H9 (cell line): ENCODE results near the gene SRGAP1. TPM values are rescaled to one million over a fixed set of nuclear protein-coding genes. Genes with fewer than 3 reads are reported as not detected.
A peak's percentile ranks its signal among the peaks of the same experiment; 100 is the strongest.

Experiments
- DNase-seq: peaks from one replicate; pipeline ENCODE4 v3.0.0-alpha.2; 2017
- H2AFZ ChIP-seq: one replicate; pipeline ENCODE4 v1.6.1; 2013; ENCODE audit warnings: mild to moderate bottlenecking, low read length, control low read depth, moderate library complexity
- H2AK5ac ChIP-seq: 2 replicates; pipeline ENCODE4 v1.6.1; 2013; ENCODE audit warnings: low read length, control low read depth, mixed read lengths; ENCODE audit not compliant: insufficient read length
- H2BK120ac ChIP-seq: one replicate; pipeline ENCODE4 v1.6.1; 2013; ENCODE audit warnings: low read depth, mild to moderate bottlenecking, low read length, control low read depth, inconsistent platforms; ENCODE audit not compliant: poor library complexity, severe bottlenecking
- H2BK12ac ChIP-seq: 2 replicates; pipeline ENCODE4 v1.6.1; 2013; ENCODE audit warnings: low read length, control low read depth, mixed read lengths, low read depth; ENCODE audit not compliant: insufficient read length
- H2BK15ac ChIP-seq: 2 replicates; pipeline ENCODE4 v1.6.1; 2013; ENCODE audit warnings: low read depth, low read length, control low read depth
- H2BK20ac ChIP-seq: one replicate; pipeline ENCODE4 v1.6.1; 2013; ENCODE audit warnings: low read depth, mild to moderate bottlenecking, low read length, control low read depth, inconsistent platforms; ENCODE audit not compliant: poor library complexity, severe bottlenecking
- H2BK5ac ChIP-seq: 2 replicates; pipeline ENCODE4 v1.6.1; 2013; ENCODE audit warnings: low read length, control low read depth, mixed read lengths; ENCODE audit not compliant: insufficient read length
- H3K14ac ChIP-seq: 2 replicates; pipeline ENCODE4 v1.6.1; 2013; ENCODE audit warnings: low read length, control low read depth; ENCODE audit not compliant: insufficient read depth
- H3K18ac ChIP-seq: 2 replicates; pipeline ENCODE4 v1.6.1; 2013; ENCODE audit warnings: low read depth, mild to moderate bottlenecking, mixed read lengths, low read length, control low read depth; ENCODE audit not compliant: insufficient read length
- H3K23ac ChIP-seq: 2 replicates; pipeline ENCODE4 v1.6.1; 2013; ENCODE audit warnings: low read length, control low read depth, mixed read lengths, low read depth; ENCODE audit not compliant: insufficient read length
- H3K23me2 ChIP-seq: 2 replicates; pipeline ENCODE4 v1.6.1; 2013; ENCODE audit warnings: low read depth, mild to moderate bottlenecking, mixed read lengths, low read length, control low read depth; ENCODE audit not compliant: insufficient read length, poor library complexity, severe bottlenecking
- H3K27ac ChIP-seq: 2 replicates; pipeline ENCODE4 v1.5.1; 2013; ENCODE audit warnings: low read length, control low read depth, mixed read lengths, low read depth; ENCODE audit not compliant: insufficient read length
- H3K27me3 ChIP-seq: 2 replicates; pipeline ENCODE4 v1.6.1; 2013; ENCODE audit warnings: low read length, control low read depth, inconsistent platforms; ENCODE audit not compliant: insufficient read depth
- H3K4ac ChIP-seq: 2 replicates; pipeline ENCODE4 v1.6.1; 2013; ENCODE audit warnings: low read depth, mild to moderate bottlenecking, control low read depth, inconsistent platforms, low read length, moderate library complexity
- H3K4me1 ChIP-seq: 2 replicates; pipeline ENCODE4 v1.6.1; 2013; ENCODE audit warnings: low read length, control low read depth, inconsistent platforms; ENCODE audit not compliant: insufficient read depth
- H3K4me2 ChIP-seq: 2 replicates; pipeline ENCODE4 v1.6.1; 2013; ENCODE audit warnings: low read length, control low read depth, mixed read lengths; ENCODE audit not compliant: insufficient read length, insufficient read depth
- H3K56ac ChIP-seq: 2 replicates; pipeline ENCODE4 v1.6.1; 2013; ENCODE audit warnings: low read depth, mild to moderate bottlenecking, mixed read lengths, low read length, control low read depth; ENCODE audit not compliant: insufficient read length
- H3K79me1 ChIP-seq: 2 replicates; pipeline ENCODE4 v1.6.1; 2013; ENCODE audit warnings: low read depth, mild to moderate bottlenecking, moderate library complexity, low read length, control low read depth, inconsistent platforms; ENCODE audit not compliant: insufficient read depth, poor library complexity, severe bottlenecking
- H3K79me2 ChIP-seq: 2 replicates; pipeline ENCODE4 v1.6.1; 2013; ENCODE audit warnings: low read length, control low read depth, inconsistent platforms; ENCODE audit not compliant: insufficient read depth
- H3K9ac ChIP-seq: 2 replicates; pipeline ENCODE4 v1.6.1; 2013; ENCODE audit warnings: low read length, control low read depth, mixed read lengths; ENCODE audit not compliant: insufficient read length; ENCODE audit errors: extremely low read depth
- H3K9me3 ChIP-seq: one replicate; pipeline ENCODE4 v1.6.1; 2013; ENCODE audit warnings: low read depth, low read length, inconsistent platforms; ENCODE audit not compliant: control insufficient read depth
- H3T11ph ChIP-seq: one replicate; pipeline ENCODE4 v1.6.1; 2013; ENCODE audit warnings: mild to moderate bottlenecking, low read length, control low read depth, inconsistent platforms
- H4K20me1 ChIP-seq: one replicate; pipeline ENCODE4 v1.6.1; 2013; ENCODE audit not compliant: control insufficient read depth, insufficient read length, insufficient read depth
- H4K5ac ChIP-seq: 2 replicates; pipeline ENCODE4 v1.6.1; 2013; ENCODE audit warnings: low read depth, mild to moderate bottlenecking, mixed read lengths, low read length, control low read depth; ENCODE audit not compliant: insufficient read length
- H4K8ac ChIP-seq: replicated peaks from 2 replicates; pipeline ENCODE4 v1.6.1; 2013; ENCODE audit warnings: low read length, control low read depth, mixed read lengths, low read depth; ENCODE audit not compliant: insufficient read length
- H4K91ac ChIP-seq: 2 replicates; pipeline ENCODE4 v1.6.1; 2013; ENCODE audit warnings: low read depth, mild to moderate bottlenecking, moderate library complexity, mixed read lengths, low read length, control low read depth; ENCODE audit not compliant: insufficient read length
- H3K27ac Mint-ChIP-seq, 3 experiments: 2 replicates in 2 of 3; 3 replicates in 1 of 3; pipeline ENCODE4 v1.8.0; 2020 to 2021; ENCODE audit warnings: mixed read lengths in 3 of 3, mild to moderate bottlenecking in 1 of 3, moderate library complexity in 1 of 3
- H3K27me3 Mint-ChIP-seq: 2 replicates; pipeline ENCODE4 v1.8.0; 2021; ENCODE audit warnings: low read depth, mild to moderate bottlenecking, moderate library complexity, mixed read lengths
- H3K36me3 Mint-ChIP-seq, 3 experiments: 2 replicates in 2 of 3; 3 replicates in 1 of 3; pipeline ENCODE4 v1.8.0; 2020 to 2021; ENCODE audit warnings: low read depth in 3 of 3, mixed read lengths in 3 of 3; ENCODE audit not compliant: insufficient read depth in 1 of 3
- H3K4me1 Mint-ChIP-seq, 2 experiments: 2 replicates each; pipeline ENCODE4 v1.8.0; 2020; ENCODE audit warnings: mixed read lengths in 2 of 2
- H3K4me3 Mint-ChIP-seq, 2 experiments: 2 replicates in 1 of 2; 3 replicates in 1 of 2; pipeline ENCODE4 v1.8.0; 2020 to 2021; ENCODE audit warnings: mild to moderate bottlenecking in 2 of 2, mixed read lengths in 2 of 2, moderate library complexity in 1 of 2
- H3K9me3 Mint-ChIP-seq, 2 experiments: 2 replicates in 1 of 2; 3 replicates in 1 of 2; pipeline ENCODE4 v1.8.0; 2020; ENCODE audit warnings: mild to moderate bottlenecking in 2 of 2, mixed read lengths in 2 of 2, moderate library complexity in 1 of 2
- WGBS: extraction: QIAGEN DNeasy Blood & Tissue Kit; methylation state at CpG from one replicate; pipeline ENCODE4 v1.1.7; 2013; ENCODE audit warnings: missing lambda C conversion rate, low lambda C conversion rate, mixed read lengths; ENCODE audit not compliant: insufficient read length; ENCODE audit errors: extremely low coverage; 5-methylcytosine and 5-hydroxymethylcytosine counted together
- total RNA-seq: library from RNA; stranded (reverse); gene quantifications from 2 replicates; pipeline ENCODE4 v1.2.1, GENCODE V29; 2021
- TF ChIP-seq, protein P1 (sequence below): fragments of 200-600 bp; sonication (generic); conservative IDR thresholded peaks from 3 replicates; pipeline ENCODE4 v1.8.0; 2021; ENCODE audit warnings: antibody characterized with exemption, mild to moderate bottlenecking

The SRGAP1 gene
- total RNA-seq, 1 experiment from 2014 or later, result 4.8 TPM

DNA sequence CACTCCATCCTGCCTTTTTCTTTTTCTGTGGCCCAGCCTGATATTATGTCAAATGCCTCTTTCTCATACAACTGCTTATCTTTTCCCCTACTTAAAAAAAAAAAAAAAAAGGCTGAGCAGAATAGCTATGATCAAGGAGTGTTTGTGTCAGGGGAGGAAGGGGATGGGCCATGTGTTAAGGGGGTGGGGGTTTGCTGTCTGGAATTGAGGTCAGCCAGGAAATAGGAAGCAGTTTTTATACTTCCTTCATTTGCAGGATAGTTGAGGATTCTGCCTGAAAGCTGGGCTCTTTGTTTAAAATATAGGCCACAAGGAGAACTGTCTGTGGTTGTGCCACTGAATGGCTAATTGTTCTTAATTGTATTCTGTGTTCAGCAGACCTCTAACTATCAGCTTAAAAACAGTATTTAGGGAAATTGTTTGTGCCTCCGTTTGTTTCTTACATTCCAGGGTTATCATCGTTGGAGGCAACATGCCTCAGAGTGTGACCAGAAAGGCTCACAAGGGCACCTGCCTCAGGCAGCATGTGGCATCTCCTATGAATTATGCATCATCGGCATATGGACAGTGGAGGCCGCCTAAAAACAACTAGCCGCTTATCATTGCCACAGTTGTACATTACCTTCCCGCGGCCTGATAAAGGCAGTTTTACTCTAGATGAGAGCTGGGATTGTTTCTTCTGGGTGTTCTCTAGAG, 96.0 kb downstream of the SRGAP1 start:
- Histone ChIP-seq H3T11ph (no peak overlapping the region), H2BK120ac (no peak overlapping the region), H3K4me2 (no peak overlapping the region), H2BK20ac (no peak overlapping the region), H4K91ac (no peak overlapping the region), H2BK15ac (no peak overlapping the region), H2AFZ (no peak overlapping the region), H4K5ac (no peak overlapping the region), H3K56ac (no peak overlapping the region), H3K9ac (no peak overlapping the region), H3K18ac (no peak overlapping the region), H3K27ac (no peak overlapping the region), H2BK5ac (no peak overlapping the region), H3K4me1 (peaks cover 11% of the 10 kb centered on the region), H3K23me2 (no peaks in the 10 kb centered on the region), H3K14ac (no peak overlapping the region), H3K4ac (no peak overlapping the region), H2AK5ac (no peak overlapping the region), H4K8ac (no peak overlapping the region), H2BK12ac (no peak overlapping the region), H3K79me1 (no peaks in the 10 kb centered on the region), H4K20me1 (no peaks in the 10 kb centered on the region), H3K9me3 (no peaks in the 10 kb centered on the region), H3K27me3 (no peaks in the 10 kb centered on the region), H3K79me2 (no peaks in the 10 kb centered on the region), H3K23ac (no peak overlapping the region)
- WGBS, result no CpG with 5 or more reads among the region's 7 CpGs
- Mint-ChIP-seq H3K4me3 (no peak overlapping the region; a peak in 1 of 5 replicates), H3K9me3 (no peaks in the 10 kb centered on the region; a peak in 1 of 5 replicates), H3K27ac (peak overlapping the region in 2 of 3 experiments; percentile 65 to 76; a peak in 3 of 7 replicates), H3K4me1 (peaks cover 23 to 29% of the 10 kb centered on the region in 2 experiments), H3K27me3 (no peaks in the 10 kb centered on the region), H3K36me3 (no peaks in the 10 kb centered on the region)
- no peak for DNase-seq
- TF ChIP-seq, protein P1, sequence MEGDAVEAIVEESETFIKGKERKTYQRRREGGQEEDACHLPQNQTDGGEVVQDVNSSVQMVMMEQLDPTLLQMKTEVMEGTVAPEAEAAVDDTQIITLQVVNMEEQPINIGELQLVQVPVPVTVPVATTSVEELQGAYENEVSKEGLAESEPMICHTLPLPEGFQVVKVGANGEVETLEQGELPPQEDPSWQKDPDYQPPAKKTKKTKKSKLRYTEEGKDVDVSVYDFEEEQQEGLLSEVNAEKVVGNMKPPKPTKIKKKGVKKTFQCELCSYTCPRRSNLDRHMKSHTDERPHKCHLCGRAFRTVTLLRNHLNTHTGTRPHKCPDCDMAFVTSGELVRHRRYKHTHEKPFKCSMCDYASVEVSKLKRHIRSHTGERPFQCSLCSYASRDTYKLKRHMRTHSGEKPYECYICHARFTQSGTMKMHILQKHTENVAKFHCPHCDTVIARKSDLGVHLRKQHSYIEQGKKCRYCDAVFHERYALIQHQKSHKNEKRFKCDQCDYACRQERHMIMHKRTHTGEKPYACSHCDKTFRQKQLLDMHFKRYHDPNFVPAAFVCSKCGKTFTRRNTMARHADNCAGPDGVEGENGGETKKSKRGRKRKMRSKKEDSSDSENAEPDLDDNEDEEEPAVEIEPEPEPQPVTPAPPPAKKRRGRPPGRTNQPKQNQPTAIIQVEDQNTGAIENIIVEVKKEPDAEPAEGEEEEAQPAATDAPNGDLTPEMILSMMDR, result no peak
